HG03196 (cell line): ENCODE measurements around the gene ZNF652.
"Not testable (repeated sequence)": the region's sequence is repeated elsewhere in the genome, so short reads cannot be mapped to it uniquely, and the experiment has no call there.

ENCODE experiments used
- ATAC-seq: cut with Tn5 transposase; IDR thresholded peaks from one replicate; pipeline ENCODE4 v1.9.1; 2021; ENCODE audit not compliant: unreplicated experiment

Gene ZNF652

DNA sequence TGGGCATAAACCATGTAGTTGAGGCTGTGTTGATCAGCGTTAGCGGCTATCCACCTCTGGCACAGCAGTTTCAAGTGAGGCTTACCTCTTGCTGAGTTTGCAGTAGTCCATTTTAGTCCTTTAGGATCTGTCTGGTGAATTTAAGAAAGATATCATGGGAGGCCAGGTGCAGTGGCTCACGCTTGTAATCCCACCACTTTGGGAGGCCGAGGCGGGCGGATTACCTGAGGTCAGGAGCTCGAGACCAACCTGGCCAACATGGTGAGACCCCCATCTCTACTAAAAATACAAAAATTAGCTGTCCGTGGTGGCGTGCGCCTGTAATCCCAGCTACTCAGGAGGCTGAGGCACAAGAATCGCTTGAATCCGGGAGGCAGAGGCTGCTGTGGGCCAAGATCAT is 86.1 kb downstream of the ZNF652 start:
- ATAC-seq: not testable (repeated sequence)

DNA sequence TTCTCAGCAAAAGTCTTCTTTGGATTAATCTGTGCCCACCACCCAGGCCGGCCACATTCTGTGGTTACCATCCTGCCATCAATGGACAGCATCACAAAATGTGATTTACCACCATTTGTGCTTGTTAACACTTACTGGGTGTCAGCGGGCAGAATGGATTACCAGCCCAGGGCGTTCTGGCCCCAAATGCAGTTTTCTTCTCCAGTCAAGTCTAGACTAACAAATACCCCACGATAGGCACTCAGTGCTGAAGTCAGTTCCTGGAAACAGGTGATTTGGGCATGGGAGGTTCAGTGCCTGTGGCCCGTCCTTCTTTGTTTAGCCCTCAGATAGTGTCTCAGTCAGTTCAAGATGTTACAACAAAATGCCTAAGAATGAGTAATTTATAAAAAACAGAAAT is 92.7 kb downstream of the ZNF652 start:
- ATAC-seq: no peak

DNA sequence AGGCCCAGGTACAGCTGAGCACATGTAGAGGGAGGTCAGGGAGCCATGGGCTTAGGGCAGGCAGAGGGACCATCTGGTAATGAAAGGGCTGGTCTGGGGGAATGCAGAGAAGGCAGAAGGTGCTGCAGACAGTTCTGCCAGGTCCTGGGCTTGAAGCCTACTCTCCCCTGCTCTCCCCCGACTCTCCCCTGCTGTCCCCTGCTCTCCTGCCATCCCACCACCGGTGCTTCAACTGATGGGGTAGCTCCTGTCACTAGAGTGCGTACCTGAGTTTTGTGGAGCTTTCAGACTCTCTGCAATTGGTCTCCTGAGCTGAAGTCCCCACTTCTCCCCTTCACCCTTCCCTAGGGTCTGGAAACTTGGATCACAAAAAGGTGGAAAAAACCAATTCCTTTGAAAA is 94.1 kb downstream of the ZNF652 start:
- ATAC-seq: no peak

DNA sequence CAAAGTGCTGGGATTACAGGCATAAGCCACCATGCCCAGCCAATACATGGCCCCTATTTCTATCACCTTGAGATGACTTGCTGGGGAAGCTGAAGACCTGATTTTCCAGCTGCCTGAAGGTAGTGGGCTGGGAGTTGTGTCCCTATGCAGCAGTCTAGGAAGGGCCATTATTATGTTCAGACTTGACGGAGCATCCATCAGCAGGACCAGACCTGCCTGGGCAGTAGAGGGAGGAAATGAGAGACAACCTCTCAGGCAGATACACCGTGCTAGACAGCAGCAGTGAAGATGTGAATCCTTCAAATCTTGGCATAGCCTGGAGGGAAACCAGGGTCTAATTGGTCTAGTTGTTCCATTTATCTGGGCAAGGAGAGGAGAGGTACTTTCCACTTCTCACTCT is 95.8 kb downstream of the ZNF652 start:
- ATAC-seq: no peak

DNA sequence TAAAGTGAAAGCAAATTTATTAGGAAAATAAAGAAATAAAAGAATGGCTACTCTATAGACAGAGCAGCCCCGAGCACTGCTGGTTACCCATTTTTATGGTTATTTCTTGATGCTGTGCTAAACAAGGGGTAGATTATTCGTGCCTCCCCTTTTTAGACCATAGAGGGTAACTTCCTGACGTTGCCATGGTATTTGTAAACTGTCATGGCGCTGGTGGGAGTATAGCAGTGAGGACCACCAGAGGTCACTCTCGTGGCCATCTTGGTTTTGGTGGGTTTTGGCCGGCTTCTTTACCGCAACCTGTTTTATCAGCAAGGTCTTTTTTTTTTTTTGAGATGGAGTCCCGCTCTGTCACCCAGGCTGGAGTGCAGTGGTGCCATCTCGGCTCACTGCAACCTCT is 100.5 kb downstream of the ZNF652 start:
- ATAC-seq: not testable (repeated sequence)

DNA sequence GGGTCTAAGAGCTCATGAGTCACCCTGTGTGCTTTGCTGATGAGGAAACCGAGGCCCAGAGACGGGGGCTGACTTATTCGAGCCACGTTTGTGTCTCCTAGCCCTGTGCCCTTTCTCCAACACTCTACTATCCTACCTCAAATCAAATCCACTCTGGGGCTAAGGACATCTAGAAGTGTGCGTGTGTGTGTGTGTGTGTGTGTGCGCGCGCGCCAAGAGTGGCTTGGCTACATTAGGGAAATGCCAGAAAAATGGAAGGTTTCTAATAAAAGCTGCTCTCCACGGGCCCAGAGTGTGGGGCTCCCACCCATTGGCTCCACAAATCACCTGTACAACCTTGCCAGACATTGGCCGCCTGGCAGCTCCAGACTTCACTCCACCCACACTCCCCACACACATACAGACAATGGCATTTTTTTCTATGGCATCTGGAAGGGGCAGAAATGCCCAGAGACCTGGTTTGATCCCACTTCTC is 101.2 kb downstream of the ZNF652 start:
- no peak for ATAC-seq

DNA sequence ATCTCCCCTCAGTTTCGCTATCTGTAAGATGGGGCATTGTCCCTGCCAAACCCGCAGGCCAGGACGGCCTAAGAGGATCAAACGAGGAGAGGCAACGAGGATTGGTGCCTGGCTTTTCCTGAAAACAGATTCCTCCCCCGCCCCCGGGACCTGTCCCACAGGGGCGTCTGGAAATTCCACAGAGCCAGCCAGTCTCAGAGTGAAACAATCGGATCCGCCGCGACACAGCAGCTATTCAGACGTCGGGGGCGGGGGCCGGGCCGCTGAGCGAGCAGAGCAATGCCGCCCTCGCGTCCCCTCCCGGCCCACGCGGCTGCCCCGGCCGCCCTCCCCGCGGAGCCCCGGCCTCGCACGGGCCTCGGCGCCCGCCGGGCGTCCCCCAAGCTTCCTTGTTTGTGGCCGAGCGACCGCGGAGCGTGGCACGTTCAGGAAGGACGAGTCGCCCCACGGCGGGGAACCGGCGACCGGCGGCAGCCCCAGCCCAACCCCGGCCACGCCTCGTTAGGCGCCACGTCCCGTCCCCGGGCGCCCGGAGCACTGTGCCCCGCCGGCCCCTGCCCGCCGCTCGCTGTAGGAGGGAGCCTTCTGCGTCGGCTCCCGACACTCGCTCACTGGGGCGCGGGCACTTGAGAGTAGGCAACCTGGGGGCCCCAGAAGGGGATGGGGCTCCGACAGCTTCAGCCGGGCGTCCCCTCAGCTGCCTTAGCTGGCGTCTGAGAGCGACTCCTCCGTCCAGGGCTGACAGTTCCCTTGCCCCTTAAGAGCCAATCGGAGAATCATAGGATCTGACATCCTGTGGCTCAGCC is 101.8 kb downstream of the ZNF652 start:
- ATAC-seq: no peak

DNA sequence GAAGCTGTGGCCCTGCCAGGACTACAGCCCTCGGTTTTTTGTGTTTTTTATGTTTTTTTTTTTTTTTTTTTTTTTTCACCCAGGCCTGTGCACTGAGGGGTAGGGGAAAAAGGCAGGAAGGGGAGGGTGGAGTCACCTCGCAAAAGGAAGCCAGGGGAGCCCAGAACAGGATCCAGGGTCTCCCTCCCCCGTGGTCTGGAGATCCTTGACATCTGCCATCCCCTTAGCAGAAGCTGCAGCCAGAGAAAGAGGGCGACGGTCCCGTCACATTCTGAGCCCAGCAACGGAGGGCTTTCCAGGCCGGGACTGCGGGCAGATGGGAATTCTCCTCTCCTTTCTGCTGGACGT is 102.4 kb downstream of the ZNF652 start:
- ATAC-seq: no peak

DNA sequence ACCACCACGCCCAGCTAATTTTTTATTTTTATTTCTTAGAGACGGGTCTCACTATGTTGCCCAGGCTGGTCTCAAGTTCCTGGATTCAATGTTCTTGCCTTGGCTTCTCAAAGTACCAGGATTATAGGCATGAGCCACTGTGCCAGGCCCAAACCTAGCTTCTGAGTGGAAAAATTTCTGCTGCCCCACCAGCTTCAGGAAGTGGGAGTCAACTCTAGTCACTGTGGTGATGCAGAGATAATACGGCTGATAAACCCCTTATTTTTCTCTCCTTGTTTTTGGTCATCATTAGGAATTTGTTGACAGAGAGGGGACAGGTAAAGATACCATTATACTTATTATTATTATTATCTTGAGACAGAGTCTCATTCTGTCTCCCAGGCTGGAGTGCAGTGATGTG is 103.7 kb downstream of the ZNF652 start:
- ATAC-seq: no peak

DNA sequence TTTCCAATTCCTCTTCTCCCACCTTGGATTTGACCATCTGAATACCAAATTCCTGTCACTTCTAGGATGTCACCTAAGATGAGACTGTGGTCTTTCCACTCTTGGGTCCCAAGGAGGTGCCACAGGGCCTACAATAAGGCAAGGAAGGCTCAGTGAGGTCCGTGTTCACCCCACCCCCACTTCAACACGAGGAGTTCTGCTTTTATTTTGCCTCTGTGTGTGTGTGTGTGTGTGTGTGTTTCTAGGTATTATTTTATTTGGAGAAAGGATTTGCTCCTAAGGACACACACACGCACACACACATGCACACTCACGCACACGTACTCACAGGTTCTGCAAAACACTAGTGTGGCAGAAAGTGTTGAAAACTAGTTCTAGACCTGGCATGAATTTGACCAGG is 106.9 kb downstream of the ZNF652 start:
- ATAC-seq: no peak

DNA sequence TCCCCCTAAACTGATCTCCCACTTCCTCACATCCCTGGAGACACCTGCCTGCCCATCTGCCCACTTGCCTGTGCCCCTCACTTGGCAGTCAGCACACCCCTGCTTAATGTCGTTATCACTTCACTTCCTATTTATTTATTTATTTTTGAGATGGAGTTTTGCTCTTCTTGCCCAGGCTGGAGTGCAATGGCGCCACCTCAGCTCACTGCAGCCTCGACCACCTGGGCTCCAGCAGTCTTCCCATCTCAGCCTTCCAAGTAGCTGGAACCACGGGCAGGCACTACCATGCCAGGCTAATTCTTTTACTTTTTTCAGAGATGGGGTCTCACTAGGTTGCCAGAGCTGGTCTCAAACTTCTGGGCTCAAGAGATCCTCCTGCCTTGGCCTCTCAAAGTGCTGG is 108.0 kb downstream of the ZNF652 start:
- no peak for ATAC-seq

DNA sequence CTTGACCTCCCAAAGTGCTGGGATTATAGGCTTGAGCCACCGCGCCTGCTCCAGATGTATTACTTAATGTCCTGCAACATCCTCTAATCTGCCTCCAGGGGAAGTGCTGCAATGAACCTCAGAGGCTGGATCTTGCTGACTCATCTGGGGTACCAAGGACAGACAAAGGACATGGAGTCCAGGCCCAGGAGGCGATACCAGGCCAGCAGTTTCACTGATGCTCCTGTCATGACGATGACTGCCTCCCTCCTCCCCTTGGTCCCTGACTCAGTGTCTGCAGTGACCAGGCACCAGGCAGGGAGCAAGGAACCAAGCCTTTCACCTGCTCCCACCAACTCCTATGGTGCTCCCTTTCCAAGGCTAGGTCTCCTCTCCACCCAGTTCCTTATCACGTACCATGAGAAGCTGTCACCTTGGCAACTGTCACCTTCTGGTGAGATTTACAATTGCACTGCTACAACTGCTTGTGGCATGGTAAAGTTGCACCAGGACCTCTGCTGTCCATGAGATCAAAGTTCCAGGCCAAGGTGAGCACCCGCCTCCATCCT is 109.8 kb downstream of the ZNF652 start:
- no peak for ATAC-seq

DNA sequence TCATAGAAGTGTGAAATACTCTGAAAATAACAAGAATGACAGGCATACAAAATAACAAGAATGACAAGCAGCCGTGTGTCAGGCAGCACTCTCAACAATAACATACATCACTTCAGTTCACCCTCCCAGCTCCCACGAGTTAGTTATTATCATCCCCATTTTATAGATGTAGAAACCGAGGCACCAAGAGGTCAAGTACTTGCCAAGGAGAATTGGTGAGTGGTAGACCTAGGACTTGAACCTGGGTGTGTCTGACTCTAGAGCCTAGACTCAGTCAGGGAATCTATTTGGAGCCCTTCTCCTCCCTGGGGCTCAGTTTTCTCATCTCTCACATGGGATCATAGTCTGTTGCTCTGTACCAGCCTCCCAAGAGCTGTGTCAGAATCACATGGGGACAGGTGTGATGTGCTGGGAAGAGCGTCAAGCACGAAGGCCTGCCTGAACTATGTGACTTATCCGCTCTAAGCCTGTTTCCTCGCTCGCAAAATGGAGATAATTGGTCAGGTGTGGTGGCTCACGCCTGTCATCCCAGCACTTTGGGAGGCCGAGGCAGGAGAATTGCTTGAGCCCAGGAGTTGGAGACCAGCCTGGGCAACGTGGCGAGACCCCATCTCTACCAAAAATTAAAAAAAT is 112.0 kb downstream of the ZNF652 start:
- ATAC-seq: no peak

DNA sequence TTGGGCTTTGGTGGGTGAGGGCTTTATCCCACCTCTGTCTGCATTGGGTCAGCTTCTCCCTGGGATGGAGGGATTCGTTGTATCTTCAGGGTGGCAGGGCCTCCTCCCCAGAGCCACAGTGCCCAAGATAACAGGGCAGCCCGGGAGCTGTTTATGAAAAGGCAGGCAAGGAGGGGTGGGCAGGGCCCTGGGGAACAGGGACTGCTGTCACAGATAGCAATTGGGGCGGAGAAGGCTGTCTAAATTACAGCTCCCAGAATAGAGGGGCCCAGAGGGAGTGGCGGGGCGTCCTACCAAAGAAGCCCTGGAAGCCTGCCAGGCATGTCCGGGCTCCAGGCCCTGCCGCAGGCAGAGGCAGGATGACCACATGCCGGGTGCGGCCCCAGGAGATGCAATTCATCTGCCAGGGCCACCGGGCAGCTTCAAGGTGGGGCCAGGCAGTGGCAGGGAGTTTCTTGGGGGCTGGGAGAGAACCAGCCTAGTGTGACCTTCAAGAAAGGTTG is 112.7 kb downstream of the ZNF652 start:
- ATAC-seq: no peak

DNA sequence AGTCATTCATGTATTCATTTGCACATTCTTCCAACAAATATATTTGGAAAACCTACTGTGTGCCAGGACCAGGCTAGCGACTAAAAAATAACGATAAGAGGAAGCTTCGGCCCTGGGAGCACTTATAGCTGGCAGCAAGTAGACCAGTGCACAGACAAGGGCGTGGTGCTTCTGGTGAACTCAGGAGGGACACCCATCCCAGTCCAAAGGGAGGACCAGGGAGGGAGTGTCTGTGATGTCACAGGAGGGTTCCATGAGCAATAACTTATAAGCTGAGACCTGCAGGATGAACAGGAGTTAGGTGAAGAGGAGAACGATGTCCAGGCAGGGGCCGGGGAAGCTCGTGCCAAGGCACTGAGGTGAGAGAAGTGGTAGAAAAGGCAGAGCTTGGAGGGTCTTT is 114.1 kb downstream of the ZNF652 start:
- ATAC-seq: no peak

DNA sequence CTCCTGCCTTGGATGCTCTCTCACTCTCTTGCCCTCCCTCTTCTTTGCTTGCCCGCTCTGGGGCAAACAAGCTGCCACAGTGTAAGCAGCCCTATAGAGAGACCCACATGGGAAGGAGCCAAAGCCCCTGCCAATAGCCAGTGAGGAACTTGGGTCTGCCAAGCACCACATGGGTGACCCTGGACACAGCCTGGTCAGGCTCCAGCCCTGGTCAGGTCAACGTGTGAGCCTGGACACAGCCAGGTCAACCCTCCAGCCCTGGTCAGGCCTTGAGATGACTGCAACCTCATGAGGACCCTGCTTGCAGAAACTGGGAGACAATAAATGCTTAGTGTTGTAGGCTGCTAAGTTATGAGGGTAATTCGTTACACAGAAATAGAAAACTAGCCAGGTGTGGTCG is 117.2 kb downstream of the ZNF652 start:
- ATAC-seq: no peak
